ENCODE measurements around the gene ACY1. TPM values are rescaled to one million over a fixed set of nuclear protein-coding genes. Genes with fewer than 3 reads are reported as not detected.

ACY1 gene
- total RNA-seq, 2 experiments from 2014 or later, result 18.4 to 22.0 TPM

GRCh38 chr3:51968883-51969678 is 14.3 kb upstream of the ACY1 start:
- H3K36me3 Mint-ChIP-seq (ENCODE audit: low read depth), result peaks cover 4% of the 10 kb centered on the region
- no peaks in the 10 kb centered on the region for H3K9me3 Mint-ChIP-seq
- peaks cover 41% of the 10 kb centered on the region for H3K4me1 Mint-ChIP-seq
- CTCF ChIA-PET, result interaction anchor here (0.9 to 1.0 kb wide), 3 partner anchors 16 to 27 kb away, joined by 3 to 4 read pairs (median 3); partner anchors contain the start of genes PARP3 and RPL29
- H3K27ac Mint-ChIP-seq, result no peak overlapping the region
- no peak for DNase-seq
- peaks cover 5% of the 10 kb centered on the region for H3K27me3 Mint-ChIP-seq
- POLR2A ChIA-PET, result interaction anchor here (1.0 to 2.6 kb wide), 5 partner anchors 14 to 294 kb away, joined by 3 to 10 read pairs (median 5); partner anchors contain the start of genes ACY1, PARP3 and RRP9
- H3K4me3 Mint-ChIP-seq, result peak overlapping the region; percentile 57

- ChIA-PET CTCF (interaction anchor here (0.9 to 1.0 kb wide), 3 partner anchors 15 to 27 kb away, joined by 3 to 4 read pairs (median 3); partner anchors contain the start of genes PARP3 and RPL29), POLR2A (interaction anchor here (1.0 to 2.6 kb wide), 3 partner anchors 13 to 295 kb away, joined by 3 to 10 read pairs (median 10); partner anchors contain the start of genes ACY1, PARP3 and RRP9)
Observed at GRCh38 chr3:51969841-51970240, 13.5 kb upstream of the ACY1 start.

DNA sequence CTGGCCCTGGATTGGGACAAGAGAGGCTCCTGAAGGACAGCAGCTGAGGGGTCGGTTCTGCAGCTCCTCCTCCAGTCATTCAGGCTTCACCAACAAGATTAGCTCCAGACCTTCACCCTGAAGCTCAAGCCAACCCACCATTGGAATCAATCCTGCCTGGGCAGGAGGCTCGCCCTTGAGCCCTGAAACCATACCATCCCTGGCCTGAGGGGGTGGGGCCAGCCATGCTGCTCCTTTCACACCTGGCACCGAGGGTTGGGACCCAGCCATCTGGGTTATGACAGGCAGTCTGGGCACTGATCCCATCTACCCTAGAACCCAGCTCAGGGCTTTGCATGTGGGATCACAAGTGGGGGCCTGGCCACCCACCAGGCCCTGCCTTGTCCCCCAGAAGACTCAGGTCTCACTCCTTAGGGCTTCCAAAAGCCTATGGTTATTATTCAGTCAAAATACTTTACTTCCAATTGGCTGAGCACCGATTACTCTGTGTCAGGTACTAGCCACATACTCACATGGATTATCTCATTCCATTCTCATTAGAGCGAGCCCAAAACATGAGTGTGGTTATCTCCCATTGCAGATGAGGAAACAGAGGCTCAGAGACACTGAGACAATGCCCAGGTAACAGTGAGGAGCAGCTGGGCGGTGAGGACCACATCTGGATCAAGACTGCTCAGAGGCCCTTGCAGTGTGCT is 12.6 kb upstream of the ACY1 start:
- ChIA-PET POLR2A (interaction anchor here (2.5 kb wide), 1 partner anchor 12 kb away, joined by 10 read pairs; the partner anchor contains the start of gene ACY1), CTCF (no interaction called here)
- no peaks in the 10 kb centered on the region for H3K27me3 Mint-ChIP-seq
- no peaks in the 10 kb centered on the region for H3K9me3 Mint-ChIP-seq
- peaks cover 4% of the 10 kb centered on the region for H3K36me3 Mint-ChIP-seq (ENCODE audit: low read depth)
- no peak for DNase-seq
- no peak overlapping the region for H3K4me3 Mint-ChIP-seq
- H3K27ac Mint-ChIP-seq, result no peak overlapping the region
- peaks cover 47% of the 10 kb centered on the region for H3K4me1 Mint-ChIP-seq

More at GRCh38 chr3:51969841-51970240, 13.5 kb upstream of the ACY1 start:
- Mint-ChIP-seq H3K36me3 (ENCODE audit: low read depth) (peaks cover 4% of the 10 kb centered on the region), H3K27me3 (peaks cover 5% of the 10 kb centered on the region), H3K27ac (no peak overlapping the region), H3K4me1 (peaks cover 47% of the 10 kb centered on the region), H3K9me3 (no peaks in the 10 kb centered on the region), H3K4me3 (no peak overlapping the region)
- DNase-seq, result no peak

GRCh38 chr3:51971350-51971749 is 12.0 kb upstream of the ACY1 start:
- DNase-seq, result no peak
- Mint-ChIP-seq H3K27ac (no peak overlapping the region), H3K9me3 (no peaks in the 10 kb centered on the region), H3K27me3 (no peaks in the 10 kb centered on the region), H3K4me3 (no peak overlapping the region), H3K4me1 (peaks cover 45% of the 10 kb centered on the region), H3K36me3 (ENCODE audit: low read depth) (peaks cover 4% of the 10 kb centered on the region)
- POLR2A ChIA-PET, result no interaction called here
- CTCF ChIA-PET, result interaction anchor here (5.0 kb wide), 1 partner anchor 29 kb away, joined by 52 read pairs; the partner anchor contains the start of genes PARP3 and RRP9

GRCh38 chr3:51974277-51974962 is 8.9 kb upstream of the ACY1 start:
- CTCF ChIA-PET, result interaction anchor here (0.7 to 5.0 kb wide), 19 partner anchors 9 to 435 kb away, joined by 3 to 52 read pairs (median 4); partner anchors contain the start of genes ACY1, DUSP7, PARP3 and RPL29
- Mint-ChIP-seq H3K9me3 (no peaks in the 10 kb centered on the region), H3K4me1 (peaks cover 43% of the 10 kb centered on the region), H3K27ac (peak overlapping the region; percentile 91), H3K36me3 (ENCODE audit: low read depth) (peaks cover 4% of the 10 kb centered on the region), H3K27me3 (no peaks in the 10 kb centered on the region), H3K4me3 (peak overlapping the region; percentile 98)
- peak; percentile 27 for DNase-seq
- POLR2A ChIA-PET, result interaction anchor here (0.7 to 3.2 kb wide), 13 partner anchors 9 to 474 kb away, joined by 3 to 40 read pairs (median 4); partner anchors contain the start of genes ACY1, PARP3, POC1A and RPL29

- H3K27me3 Mint-ChIP-seq, result no peaks in the 10 kb centered on the region
- peaks cover 4% of the 10 kb centered on the region for H3K36me3 Mint-ChIP-seq (ENCODE audit: low read depth)
- H3K4me1 Mint-ChIP-seq, result peaks cover 43% of the 10 kb centered on the region
- ChIA-PET POLR2A (interaction anchor here (0.6 to 3.2 kb wide), 6 partner anchors 8 to 81 kb away, joined by 3 to 40 read pairs (median 6); partner anchors contain the start of genes ACY1, DUSP7, PARP3 and RRP9), CTCF (interaction anchor here (0.7 to 5.0 kb wide), 3 partner anchors 8 to 33 kb away, joined by 3 to 52 read pairs (median 43); partner anchors contain the start of genes ACY1, PARP3 and RRP9)
- H3K27ac Mint-ChIP-seq, result peak within 1 kb of the TSS; percentile 91
- peak; percentile 74 for DNase-seq
- H3K4me3 Mint-ChIP-seq, result peak within 1 kb of the TSS; percentile 98
- no peaks in the 10 kb centered on the region for H3K9me3 Mint-ChIP-seq
Observed at GRCh38 chr3:51974963-51975851, 8.1 kb upstream of the ACY1 start, which contains the start of gene ABHD14A. ABHD14A (plus strand) TSS chr3:51975064; CDS start chr3:51975136, 72 bp downstream.

GRCh38 chr3:51975852-51976549 is 7.3 kb upstream of the ACY1 start:
- CTCF ChIA-PET, result interaction anchor here (1.2 to 5.0 kb wide), 3 partner anchors 7 to 34 kb away, joined by 3 to 52 read pairs (median 43); partner anchors contain the start of genes ACY1, PARP3 and RRP9
- Mint-ChIP-seq H3K9me3 (no peaks in the 10 kb centered on the region), H3K27ac (peak overlapping the region; percentile 77), H3K4me3 (peak overlapping the region; percentile 78), H3K27me3 (no peaks in the 10 kb centered on the region), H3K4me1 (peaks cover 44% of the 10 kb centered on the region), H3K36me3 (ENCODE audit: low read depth) (peaks cover 4% of the 10 kb centered on the region)
- POLR2A ChIA-PET, result interaction anchor here (0.8 to 3.9 kb wide), 4 partner anchors 8 to 301 kb away, joined by 3 to 40 read pairs (median 10); partner anchors contain the start of genes ACY1 and RPL29
- peak; percentile 38 for DNase-seq

DNA sequence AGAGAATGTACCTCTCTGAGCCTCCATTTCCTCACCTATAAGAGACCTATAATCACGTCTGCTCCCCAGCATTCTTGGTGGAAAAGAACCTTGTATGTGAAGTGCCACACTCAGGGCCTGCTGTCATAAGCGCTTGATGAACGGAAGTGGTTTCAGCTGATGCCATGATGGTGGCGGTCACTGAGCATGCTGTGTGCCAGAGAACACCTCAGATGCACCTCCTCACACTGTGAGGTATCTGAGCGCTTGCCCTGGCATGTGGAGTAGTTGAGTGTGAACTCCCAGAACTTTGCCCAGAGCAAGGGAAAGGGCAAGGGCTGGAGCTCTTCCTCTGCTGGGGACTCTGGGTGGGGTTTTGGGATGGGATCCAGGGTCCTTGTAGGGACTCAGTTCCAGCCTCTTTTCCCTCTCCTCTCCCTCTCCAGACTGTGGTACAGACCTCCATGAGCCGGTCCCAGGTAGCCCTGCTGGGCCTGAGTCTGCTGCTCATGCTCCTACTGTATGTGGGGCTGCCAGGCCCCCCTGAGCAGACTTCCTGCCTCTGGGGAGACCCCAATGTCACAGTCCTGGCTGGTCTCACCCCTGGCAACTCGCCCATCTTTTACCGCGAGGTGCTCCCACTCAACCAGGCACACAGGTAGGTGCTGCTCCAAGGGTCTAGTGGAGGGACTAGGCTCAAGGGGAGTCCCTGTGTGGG is 5.7 kb upstream of the ACY1 start:
- Mint-ChIP-seq H3K9me3 (no peaks in the 10 kb centered on the region), H3K27ac (peak overlapping the region; percentile 57), H3K36me3 (ENCODE audit: low read depth) (peaks cover 9% of the 10 kb centered on the region), H3K4me1 (peaks cover 51% of the 10 kb centered on the region), H3K4me3 (no peak overlapping the region), H3K27me3 (no peaks in the 10 kb centered on the region)
- POLR2A ChIA-PET, result interaction anchor here (0.6 to 3.9 kb wide), 3 partner anchors 17 to 35 kb away, joined by 3 to 16 read pairs (median 4); partner anchors contain the start of gene RPL29
- CTCF ChIA-PET, result interaction anchor here (1.2 kb wide), 1 partner anchor 36 kb away, joined by 3 read pairs; the partner anchor contains the start of gene RRP9
- peak; percentile 63 for DNase-seq

DNA sequence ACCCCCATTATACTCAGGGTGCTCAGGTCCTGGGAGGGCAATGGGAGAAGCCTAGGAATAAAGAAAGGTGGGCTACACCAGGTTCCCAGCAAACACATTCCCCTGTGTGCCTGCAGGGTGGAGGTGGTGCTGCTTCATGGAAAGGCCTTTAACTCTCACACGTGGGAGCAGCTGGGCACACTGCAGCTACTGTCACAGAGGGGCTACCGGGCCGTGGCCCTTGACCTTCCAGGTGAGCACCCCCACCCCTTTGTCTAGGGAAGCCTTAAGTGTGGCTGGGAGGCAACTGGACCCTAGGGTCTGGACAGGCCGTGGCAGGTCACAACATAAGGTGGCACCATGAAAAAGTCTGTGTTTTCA is 5.2 kb upstream of the ACY1 start:
- Mint-ChIP-seq H3K4me1 (peaks cover 54% of the 10 kb centered on the region), H3K27ac (no peak overlapping the region), H3K9me3 (no peaks in the 10 kb centered on the region), H3K4me3 (no peak overlapping the region), H3K36me3 (ENCODE audit: low read depth) (peaks cover 12% of the 10 kb centered on the region), H3K27me3 (no peaks in the 10 kb centered on the region)
- no peak for DNase-seq
- ChIA-PET POLR2A (interaction anchor here (0.9 to 3.9 kb wide), 2 partner anchors 13 to 17 kb away, joined by 3 to 16 read pairs; partner anchors contain the start of gene RPL29), CTCF (no interaction called here)

DNA sequence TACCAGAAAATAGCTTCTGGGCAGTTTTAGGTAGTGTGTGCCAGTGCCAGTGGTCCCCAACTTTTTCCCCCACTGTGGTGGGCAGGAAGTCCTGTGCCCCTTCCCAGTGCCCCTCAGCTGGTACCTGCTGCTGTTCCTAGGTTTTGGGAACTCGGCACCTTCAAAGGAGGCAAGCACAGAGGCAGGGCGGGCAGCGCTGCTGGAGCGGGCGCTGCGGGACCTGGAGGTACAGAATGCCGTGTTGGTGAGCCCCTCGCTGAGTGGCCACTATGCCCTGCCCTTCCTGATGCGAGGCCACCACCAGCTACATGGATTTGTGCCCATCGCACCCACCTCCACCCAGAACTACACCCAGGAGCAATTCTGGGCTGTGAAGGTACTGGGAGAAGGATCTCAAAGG is 3.1 kb upstream of the ACY1 start:
- Mint-ChIP-seq H3K9me3 (no peaks in the 10 kb centered on the region), H3K4me3 (no peak overlapping the region), H3K27me3 (no peaks in the 10 kb centered on the region), H3K36me3 (ENCODE audit: low read depth) (peaks cover 8% of the 10 kb centered on the region), H3K27ac (no peak overlapping the region), H3K4me1 (peaks cover 51% of the 10 kb centered on the region)
- no peak for DNase-seq
- ChIA-PET POLR2A (interaction anchor here (3.9 to 7.6 kb wide), 2 partner anchors 15 kb away, joined by 16 to 78 read pairs; partner anchors contain the start of gene RPL29), CTCF (no interaction called here)
